GM18868 (cell line): ENCODE results near the gene METTL2B.

Experiments used
- ATAC-seq: cut with Tn5 transposase; IDR thresholded peaks from one replicate; pipeline ENCODE4 v1.9.1; 2021; ENCODE audit warnings: mild to moderate bottlenecking, moderate library complexity; ENCODE audit not compliant: unreplicated experiment

METTL2B gene, protein sequence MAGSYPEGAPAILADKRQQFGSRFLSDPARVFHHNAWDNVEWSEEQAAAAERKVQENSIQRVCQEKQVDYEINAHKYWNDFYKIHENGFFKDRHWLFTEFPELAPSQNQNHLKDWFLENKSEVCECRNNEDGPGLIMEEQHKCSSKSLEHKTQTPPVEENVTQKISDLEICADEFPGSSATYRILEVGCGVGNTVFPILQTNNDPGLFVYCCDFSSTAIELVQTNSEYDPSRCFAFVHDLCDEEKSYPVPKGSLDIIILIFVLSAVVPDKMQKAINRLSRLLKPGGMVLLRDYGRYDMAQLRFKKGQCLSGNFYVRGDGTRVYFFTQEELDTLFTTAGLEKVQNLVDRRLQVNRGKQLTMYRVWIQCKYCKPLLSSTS

DNA sequence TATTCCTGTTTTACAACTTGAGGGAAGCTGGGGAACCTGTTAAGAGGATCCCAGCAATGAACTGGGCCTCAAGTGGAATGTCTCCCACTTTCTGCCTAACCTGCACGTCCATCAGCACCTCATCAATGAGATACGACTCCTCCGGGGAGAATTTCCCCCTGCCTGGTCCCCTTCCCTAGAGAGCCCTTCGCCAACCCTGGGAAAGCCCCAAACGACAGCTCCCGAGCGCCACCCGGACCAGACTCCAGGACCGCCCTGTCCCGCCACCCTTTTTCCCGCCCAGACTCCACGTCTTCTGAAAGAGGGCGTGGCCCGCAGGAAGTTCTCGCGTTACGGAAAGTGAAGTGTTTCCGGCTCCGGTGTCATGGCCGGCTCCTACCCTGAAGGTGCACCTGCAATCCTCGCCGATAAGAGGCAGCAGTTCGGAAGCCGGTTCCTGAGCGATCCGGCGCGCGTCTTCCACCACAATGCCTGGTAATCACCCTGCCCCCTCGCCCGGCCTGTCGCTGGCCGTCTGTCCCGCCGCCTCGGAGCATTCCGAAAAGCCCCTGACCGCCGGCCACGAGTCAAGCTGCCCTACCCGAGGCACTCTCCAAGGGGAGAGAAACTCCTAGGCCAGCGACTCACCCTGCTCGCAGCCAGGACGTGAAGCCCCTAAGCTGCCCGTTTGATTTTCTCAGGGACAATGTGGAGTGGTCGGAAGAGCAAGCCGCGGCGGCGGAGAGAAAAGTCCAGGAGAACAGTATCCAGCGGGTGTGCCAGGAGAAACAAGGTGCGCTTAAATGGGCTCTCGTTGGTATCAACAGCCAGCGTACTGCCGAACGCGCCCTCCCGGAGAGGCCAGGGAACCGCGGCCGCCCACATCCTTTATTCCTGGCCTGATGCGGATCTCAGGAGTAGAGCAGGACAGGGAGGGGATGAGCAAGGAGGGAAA is at the start of gene METTL2B:
TSS of gene METTL2B (plus strand) at position 347 of the 934 bp plus-strand sequence. CDS start at position 365, 18 bp downstream.
- ATAC-seq: peak; percentile 93

DNA sequence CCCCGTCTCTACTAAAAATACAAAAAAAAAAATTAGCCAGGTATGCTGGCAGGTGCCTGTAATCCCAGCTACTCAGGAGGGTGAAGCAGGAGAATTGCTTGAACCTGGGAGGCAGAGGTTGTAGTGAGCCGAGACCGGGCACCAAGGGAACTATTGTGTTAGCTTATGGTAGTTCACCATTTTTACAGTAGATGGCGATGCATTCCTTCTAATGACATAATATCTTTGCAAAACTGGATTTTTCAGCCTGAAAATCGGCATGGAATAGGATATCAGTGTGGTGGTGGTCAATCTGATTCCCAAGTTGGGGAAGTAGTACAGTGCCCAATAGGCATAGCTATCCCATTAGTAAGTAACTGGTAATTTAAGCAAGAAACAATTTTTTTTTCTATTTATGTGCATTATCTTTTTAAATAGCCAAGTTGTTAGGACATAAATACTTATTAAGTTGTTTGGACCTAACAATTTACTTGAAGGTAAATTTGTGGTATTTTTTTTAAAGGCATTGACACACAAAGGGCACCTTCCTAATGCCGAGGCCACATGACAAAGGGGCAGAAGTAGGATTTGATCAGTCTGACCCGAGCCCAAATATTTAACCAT is 49.2 kb upstream of the METTL2B start:
- ATAC-seq: peak; percentile 57

DNA sequence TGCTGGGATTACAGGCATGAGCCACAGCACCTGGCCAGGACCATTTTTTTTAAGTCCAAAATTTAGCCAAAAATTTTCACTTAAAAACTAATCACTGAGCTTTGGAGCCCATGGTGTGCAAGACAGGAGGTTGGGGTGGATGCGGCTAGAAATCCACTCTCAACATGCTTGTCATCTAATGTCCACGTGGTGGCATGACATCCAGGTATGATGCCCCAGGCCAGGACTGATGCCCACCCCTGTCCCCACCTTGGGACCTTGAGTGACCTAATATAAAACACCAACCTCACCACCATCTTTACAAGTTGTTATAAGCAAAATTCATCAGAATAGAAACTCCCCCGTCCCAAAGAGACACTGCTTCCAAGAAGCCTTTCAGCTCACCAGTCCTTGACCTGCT is 46.3 kb upstream of the METTL2B start:
- no peak for ATAC-seq

DNA sequence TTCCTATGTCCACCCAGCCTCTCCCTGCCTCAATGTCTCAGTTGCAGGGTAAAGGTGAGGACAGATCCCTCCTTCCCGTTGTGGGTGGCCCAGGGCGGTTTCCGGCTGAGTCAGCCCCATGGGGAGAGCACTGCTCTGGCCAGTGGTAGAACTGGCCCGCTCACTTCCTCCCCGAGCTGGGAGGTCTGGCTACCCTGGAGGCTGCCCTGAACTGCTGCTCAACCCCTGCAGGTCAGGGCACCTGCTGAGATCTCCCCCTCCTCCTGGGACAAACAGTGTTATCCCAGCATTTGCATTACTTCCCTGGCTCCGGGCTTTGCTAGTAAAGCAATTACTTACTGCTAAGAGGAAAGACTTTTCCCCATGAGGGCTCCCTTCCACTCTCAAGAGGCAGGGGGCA is 45.3 kb upstream of the METTL2B start:
- no peak for ATAC-seq

DNA sequence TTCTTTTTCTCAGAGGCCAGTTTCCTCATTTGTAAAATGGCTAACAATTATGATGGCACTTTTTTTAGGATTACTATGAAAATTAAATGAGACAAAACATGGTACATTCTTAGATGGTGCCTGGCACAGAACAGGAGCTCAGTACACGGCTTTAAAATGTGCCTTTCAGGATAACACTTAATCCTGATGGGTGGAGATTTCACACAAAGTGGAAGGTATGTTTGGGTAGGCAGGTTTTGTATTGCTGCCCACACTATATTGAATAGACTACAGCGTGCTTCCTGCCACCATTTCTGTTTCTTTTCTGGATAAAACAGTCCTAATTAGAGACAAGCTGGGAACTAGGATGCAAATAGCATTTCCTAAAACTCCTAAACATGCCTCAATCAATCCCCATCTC is 44.8 kb upstream of the METTL2B start:
- ATAC-seq: no peak

DNA sequence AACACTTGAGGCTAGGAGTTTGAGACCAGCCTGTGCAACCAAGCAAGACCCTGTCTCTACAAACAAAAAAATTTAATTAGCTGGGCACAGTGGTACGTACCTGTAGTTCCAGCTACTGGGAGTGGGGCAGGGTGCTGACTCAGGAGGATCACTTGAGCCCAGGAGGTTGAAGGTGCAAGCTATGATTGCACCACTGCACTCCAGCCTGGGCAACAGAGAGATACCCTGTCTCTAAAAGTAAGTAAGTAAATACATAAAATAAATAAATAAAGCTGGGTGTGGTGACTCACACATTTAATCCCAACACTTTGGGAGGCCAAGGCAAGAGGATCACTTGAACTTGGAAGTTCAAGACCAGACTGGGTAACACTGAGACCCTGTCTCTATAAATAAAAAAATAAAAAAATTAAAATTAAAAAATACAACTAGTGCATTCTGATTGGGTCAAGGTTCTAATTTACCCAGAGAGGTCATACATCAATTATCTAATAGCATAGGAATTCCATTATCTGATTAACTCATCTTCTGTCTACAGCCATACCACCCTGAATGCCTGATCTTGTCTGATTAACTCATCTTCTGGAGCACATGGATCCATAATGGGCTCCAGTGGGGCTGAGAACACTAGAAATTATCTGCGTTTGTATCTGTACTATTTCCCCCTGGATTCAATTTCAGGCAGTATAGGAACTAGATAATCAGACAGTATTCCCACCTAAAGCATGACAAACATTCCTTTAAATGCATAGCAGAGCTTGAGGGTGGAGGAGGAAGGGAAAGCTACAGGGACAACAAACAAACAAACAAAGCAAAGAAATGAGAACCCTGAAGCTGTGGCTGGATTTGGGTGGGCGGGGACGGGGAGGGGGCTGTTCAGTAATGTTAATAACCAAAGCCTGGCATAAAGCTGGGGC is 41.9 kb upstream of the METTL2B start:
- ATAC-seq: no peak

DNA sequence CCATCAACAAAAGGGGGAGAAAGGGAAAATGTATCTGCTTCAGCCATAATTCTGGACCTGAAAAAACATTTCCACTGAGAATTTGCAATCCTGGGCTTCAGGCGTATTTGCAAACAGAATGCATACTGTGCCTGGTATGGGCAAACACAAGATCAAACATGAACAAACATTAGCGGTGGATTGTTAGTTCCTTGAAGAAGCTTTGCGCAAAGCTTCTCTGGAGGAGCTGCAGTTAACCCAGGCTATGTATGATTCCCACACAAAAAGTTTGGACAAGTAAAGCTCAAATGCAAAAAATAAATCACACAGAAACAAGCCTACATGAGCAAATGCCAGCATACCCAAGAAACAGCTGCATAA is 41.2 kb upstream of the METTL2B start:
- no peak for ATAC-seq

DNA sequence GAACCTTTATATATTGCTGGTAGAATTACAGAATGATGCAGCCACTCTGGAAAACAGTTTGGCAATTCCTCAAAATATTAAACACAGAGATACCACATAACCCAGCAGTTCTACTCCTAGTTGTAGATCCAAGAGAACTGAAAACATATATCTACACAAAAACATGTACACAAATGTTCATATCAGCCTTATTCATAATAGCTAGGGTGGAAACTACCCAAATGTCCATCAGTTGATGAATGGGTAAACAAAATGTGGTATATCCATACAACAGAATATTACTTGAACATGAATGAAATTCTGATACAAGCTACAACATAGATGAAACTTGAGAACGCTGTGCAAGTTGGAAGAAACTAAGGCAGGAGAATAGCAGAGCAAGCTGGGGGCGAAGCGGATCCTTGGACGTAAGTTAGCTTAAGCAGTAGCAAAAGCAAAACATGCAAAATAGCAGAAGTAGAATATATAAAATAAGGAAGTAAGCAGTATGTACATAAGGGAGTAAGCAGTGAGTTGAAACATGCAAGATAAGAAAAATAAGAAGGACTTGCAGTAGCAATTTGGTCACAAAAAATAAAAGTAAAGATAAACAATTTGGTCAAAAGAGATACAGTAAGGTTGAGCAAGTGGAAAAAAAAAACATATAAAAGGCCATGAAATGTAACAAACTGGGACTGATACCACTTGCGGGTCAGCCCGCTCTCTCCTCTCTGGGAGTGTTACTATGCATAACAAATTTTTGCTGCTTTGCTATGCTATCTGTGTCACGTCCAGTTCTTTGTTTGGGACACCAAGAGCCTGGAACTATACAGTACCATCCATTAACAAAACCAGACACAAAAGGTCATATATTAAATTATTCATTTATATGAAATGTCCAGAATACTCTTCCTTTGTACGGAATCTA is 38.9 kb upstream of the METTL2B start:
- ATAC-seq: peak; percentile 77

DNA sequence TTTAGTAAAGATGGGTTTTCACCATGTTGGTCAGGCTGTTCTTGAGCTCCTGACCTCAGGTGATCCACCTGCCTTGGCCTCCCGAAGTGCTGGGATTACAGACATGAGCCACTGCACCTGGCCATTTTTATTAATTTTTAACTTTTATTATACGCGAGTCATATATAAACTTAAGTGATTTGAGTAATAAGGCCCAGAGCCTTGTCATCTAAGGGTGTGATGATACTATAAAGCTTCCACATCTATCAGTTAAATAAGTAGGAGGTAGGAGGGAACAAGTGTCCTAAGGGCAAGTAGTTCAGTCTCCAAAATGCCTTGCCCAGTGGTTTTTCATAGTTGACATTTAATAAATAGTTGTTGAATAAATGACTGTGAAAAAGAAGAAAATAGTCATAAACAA is 34.2 kb upstream of the METTL2B start:
- no peak for ATAC-seq

DNA sequence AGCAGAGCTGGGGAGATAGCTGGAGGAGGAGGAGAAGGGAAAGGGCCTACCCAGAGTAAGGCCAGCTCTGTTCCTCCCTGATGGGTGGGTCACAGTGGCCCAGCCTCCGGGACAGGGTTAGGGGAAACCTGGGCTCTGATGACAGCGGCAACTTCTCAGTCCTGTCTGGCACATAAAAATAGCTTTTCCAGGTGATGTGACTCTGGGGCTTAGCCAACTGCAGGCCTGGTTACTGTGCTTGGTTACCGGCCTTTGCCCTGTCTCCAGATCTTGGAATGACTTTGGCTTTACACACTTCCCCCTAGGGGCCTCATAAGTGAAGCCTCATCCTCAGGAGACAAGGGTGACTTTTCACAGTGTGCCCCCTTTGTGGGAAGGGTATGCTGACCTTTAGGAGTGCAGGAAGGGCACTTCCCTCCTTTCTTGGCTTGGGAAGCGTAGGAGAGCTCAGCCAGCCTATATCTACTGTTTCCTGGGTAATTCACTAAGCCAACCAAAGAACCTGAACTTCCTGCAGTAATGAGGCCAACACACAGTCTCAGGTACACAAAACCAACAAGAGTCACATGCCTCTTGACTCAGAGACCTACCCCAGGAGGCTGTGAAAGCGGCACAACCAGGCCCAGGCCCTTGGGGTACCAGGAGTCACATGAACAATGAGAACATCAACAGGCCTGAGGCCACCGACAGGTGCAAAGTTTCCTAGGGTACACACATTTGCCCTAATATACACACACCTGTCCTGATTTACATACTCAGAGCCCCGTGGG is 32.5 kb upstream of the METTL2B start:
- ATAC-seq: peak; percentile 45

DNA sequence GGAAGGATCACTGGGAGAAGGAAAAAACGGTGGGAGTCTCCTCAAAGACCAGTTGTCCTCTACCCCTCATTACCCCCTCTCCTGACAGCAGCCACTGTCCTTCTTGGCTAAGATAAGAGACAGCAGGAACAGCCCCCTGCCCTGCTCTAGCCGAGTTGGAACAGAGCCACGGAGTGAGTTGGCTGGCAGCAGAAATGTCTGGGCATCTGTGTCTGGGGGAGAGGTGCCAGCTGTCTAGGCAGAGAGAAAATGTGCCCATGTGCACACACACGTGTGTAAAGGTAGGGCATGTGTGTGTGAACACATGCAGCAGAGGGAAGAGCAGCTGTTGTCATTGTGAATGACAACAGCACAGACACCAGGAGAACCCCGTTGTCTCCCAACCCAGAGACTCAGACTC is 30.2 kb upstream of the METTL2B start:
- ATAC-seq: no peak

DNA sequence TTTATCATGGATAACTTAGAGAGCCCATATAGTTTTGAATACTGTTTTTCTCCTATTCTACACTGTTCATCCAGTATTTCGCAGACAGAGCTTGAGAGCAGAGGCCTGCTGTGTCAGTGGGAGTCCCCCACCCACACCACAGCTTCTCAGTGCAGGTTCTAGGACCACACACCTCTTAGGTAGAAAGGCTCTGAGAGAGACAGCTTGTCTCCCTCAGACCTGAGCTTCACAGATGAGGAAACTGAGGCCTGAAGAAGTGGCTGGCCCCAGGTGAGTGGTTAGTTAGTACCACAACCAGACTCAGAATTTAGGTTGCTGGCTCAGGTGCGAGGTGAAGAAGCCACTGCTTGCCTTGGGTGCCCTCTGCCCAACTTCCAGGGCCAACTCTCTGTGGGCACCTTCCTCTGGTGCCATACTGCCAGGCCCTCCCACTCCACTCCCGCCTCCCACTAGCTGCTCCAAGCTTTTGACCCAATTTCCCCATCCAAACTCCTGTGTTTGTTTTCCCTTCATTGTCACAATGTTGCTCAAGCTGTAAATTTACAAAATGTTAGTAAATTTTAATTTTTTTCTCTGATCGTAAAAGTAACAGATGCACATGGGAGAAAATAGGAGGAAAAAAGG is 28.5 kb upstream of the METTL2B start:
- no peak for ATAC-seq

DNA sequence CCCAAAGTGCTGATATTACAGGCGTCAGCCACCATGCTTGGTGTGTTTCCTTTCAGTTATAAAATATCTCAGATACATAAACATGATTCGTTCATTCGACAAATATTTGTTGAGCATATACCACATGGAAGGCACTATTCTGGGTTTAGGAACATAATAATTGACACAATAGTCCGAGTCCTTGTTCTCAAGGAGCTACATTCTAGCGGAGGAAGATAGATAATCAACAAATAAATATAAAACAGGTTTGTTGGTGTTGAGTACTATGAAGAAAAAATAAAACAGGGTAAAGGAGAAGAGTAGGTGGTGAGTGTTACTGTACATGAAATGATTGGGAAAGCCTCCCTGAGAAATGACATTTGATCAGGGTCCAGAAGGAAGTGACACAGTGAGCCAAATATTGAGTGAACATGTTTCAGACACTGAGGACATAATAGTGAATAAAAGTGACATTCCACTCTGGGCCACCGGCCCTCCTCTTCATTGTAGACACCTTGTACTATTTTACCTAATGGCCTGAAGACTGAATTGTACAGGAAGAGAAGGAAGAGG is 27.7 kb upstream of the METTL2B start:
- no peak for ATAC-seq

DNA sequence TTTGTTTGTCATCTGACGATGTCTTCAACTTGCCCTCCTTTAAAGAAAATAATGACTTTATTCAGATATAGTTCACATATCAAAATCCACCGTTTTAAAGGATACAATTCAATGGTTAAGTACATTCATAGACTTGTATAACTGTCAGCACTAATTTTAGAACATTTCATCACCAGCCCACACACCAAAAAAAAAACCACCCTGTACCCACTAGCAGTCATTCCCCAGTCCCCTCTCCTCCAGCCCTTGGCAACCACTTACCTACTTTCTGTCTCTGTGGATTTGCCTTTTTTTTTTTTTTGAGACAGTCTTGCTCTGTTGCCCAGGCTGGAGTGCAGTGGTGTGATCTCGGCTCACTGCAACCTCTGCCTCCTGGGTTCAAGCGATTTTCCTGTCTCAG is 26.1 kb upstream of the METTL2B start:
- peak; percentile 59 for ATAC-seq

DNA sequence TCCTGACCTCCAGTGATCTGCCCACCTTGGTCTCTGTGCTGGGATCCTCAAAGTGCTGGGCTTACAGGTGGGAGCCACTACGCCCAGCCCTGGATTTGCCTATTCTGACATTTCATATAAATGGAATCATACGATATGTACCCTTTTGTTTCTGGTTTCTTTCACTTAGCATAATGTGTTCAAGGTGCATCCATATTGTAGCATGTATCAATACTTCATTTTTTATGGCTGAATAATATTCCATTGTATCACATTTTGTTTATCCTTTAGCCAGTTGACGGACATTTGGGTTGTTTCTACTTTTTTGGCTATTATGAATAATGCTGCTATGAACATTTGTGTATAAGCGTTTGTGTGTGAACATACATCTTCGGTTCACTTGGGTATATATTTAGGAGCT is 25.6 kb upstream of the METTL2B start:
- ATAC-seq: no peak

DNA sequence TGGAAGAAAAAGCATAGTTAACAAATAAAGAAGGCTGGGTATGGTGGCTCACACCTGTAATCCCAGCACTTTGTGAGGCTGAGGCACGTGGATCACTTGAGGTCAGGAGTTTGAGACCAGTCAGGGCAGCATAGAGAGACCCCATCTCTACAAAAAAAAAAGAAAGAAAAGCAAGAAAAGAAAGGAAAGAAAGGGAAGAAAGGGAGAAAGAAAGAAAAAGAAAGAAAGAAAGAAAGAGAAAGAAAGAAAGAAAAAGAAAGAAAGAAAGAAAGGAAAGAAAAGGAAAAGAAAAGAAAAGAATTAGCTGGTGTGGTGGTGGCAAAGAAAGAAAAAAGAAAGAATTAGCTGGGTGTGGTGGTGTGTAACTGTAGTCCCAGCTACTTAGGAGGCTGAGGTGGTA is 24.0 kb upstream of the METTL2B start:
- no peak for ATAC-seq

DNA sequence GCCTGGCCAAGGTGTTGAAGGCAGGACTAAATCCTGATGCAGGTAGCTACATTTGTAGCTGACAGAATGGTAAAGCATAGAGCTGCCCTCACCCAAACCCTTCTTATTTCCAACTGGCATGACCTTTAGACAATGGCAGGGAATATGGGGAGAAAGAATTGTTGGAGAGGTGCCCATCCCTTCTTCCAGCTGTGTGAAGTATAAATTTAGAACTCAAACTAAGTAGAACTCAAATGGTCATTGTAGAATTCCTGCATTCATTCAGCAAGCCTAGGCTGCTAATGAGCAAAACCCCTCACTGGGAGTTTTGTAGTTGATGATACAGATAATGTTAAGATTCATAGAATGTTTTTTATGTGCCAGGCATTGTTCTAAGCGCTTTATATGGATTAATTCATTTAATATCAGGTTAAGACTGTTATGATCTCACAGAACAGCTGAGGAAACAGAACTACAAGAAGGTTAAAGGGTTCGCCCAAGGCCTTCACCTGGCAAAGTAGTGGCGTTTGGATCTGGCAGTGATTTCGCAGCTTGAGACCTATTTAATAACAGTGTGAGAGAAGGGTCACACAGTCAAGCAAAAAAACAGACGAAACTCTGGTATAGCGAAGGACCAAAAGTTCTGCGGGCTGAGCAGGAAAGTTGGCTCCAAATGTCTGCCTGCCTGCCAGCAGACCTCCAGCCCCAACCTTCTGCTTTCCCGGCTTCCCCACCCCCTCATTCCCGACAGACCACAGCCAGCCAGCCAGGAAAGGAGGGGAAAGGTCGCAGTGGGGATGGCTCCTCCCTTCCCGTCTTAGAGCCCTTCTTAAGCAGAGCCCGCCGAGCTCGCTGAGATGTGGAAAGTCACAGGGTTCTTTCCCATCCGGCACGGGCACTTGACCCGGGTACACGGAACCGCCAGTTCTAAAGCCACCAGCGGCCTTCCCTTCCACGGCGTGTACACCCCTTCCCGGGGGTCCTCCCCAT is 22.4 kb upstream of the METTL2B start:
- no peak for ATAC-seq
